Gastroesophageal sphincter (tissue), 3 donors: ENCODE measurements around the gene RHOJ.

Experiments used
- CTCF ChIP-seq, 4 experiments: fragments of 200-600 bp in 2 of 4; fragments of 450-650 bp in 2 of 4; sonication (generic) in 1 of 4; IDR thresholded peaks; one replicate each; pipeline ENCODE4 v1.5.1; 2017 to 2019; ENCODE audit warnings: antibody characterized with exemption in 4 of 4, mild to moderate bottlenecking in 2 of 4, moderate library complexity in 2 of 4
- POLR2A ChIP-seq, 2 donors: fragments of 450-650 bp; IDR thresholded peaks; one replicate each; pipeline ENCODE4 v1.6.1; 2017; ENCODE audit warnings: antibody characterized with exemption in 2 of 2, mild to moderate bottlenecking in 2 of 2, moderate library complexity in 1 of 2
- POLR2AphosphoS5 ChIP-seq: sonication (generic); formaldehyde crosslinking; IDR thresholded peaks from one replicate; pipeline ENCODE4 v1.6.1; 2017; ENCODE audit warnings: antibody characterized with exemption

DNA sequence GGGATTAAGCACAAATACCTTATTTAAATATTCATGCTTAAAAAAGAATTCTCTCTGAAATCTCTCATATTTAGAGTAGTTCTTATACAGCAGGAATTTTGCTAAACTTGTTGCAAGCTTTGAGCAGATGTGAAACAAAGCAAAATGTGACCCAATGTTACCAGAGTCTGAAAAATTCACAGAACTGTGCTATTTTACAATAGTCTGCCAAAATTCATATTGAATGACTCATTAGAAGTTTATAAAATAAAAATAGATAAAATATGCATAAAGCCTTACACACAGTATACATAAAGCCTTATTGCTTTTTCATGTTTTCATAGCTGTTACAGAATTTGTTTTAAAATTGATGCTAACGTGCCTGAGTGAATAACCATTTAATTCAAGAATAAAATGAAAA, 17.8 kb upstream of the RHOJ start:
- TF ChIP-seq CTCF (IDR thresholded peaks at IDR 0.05) (no peak), POLR2A (IDR thresholded peaks at IDR 0.05) (no peak), POLR2AphosphoS5 (no peak)
